ENCODE results near the gene F10. TPM values are rescaled to one million over a fixed set of nuclear protein-coding genes. Genes with fewer than 3 reads are reported as not detected.

Gene F10
- total and polyA plus RNA-seq, 2 donors (not counting 1 experiment from before 2014, with no cell fraction given): not detected

- no peak for ATAC-seq (ENCODE audit: low read depth)
- Histone ChIP-seq H3K9ac (ENCODE audit: low read length) (no peak overlapping the region), H2AFZ (ENCODE audit: insufficient read depth, low read depth, low read length, poor library complexity, severe bottlenecking) (no peak overlapping the region), H4K20me1 (ENCODE audit: control insufficient read depth, insufficient read depth, low read length, poor library complexity, severe bottlenecking) (no peaks in the 10 kb centered on the region), H3K27me3 (replicated peaks in 1 of 4; ENCODE audit: control extremely low read depth in 1 of 4, control insufficient read depth in 3 of 4, insufficient read depth in 4 of 4, low read length in 3 of 4) (peaks cover 0 to 3% (median 0%) of the 10 kb centered on the region in 4 experiments), H3K27ac (ENCODE audit: low read length in 2 of 2) (no peak overlapping the region), H3K79me2 (ENCODE audit: control insufficient read depth, insufficient read depth, low read length) (no peaks in the 10 kb centered on the region), H3K36me3 (replicated peaks in 1 of 2; ENCODE audit: control extremely low read depth in 1 of 2, control insufficient read depth in 1 of 2, extremely low read depth in 1 of 2, insufficient read depth in 2 of 2, low read length in 1 of 2) (no peaks in the 10 kb centered on the region), H3K4me3 (ENCODE audit: control extremely low read depth in 1 of 5, extremely low read depth in 1 of 5, insufficient read depth in 1 of 5, low read depth in 2 of 5, low read length in 4 of 5) (no peak overlapping the region), H3K9me3 (ENCODE audit: control extremely low read depth in 1 of 3, control insufficient read depth in 2 of 3, insufficient read depth in 1 of 3, low read length in 2 of 3) (peaks cover 0 to 5% (median 0%) of the 10 kb centered on the region in 3 donors), H3K4me2 (replicated peaks; ENCODE audit: low read depth, low read length, poor library complexity, severe bottlenecking) (no peak overlapping the region), H3K4me1 (ENCODE audit: control insufficient read depth in 2 of 2, insufficient read depth in 2 of 2, low read length in 2 of 2) (no peaks in the 10 kb centered on the region)
- Mint-ChIP-seq H3K4me3 (no peak overlapping the region), H3K27ac (no peak overlapping the region), H3K27me3 (peaks cover 4% of the 10 kb centered on the region), H3K9me3 (ENCODE audit: insufficient read depth) (no peaks in the 10 kb centered on the region), H3K4me1 (no peaks in the 10 kb centered on the region)
- DNase-seq: no peak
- intact Hi-C loops (cut with micrococcal nuclease): no loop called here
- POLR2A ChIA-PET: no interaction called here
- TF ChIP-seq CTCF (IDR thresholded peaks at IDR 0.05): no peak
- no peak for TF ChIP-seq EZH2 (IDR thresholded peaks at IDR 0.05; ENCODE audit: borderline replicate concordance, insufficient read depth, low read depth, low read length, poor library complexity, severe bottlenecking)
- CTCF ChIA-PET: no interaction called here
- WGBS (ENCODE audit: insufficient coverage): 90% methylated on average over 12 of the region's 12 CpGs
Observed at GRCh38 chr13:113102727-113103126, 19.9 kb upstream of the F10 start.

GRCh38 chr13:113103646-113104045 lies 19.0 kb upstream of the F10 start:
- POLR2A ChIA-PET: no interaction called here
- Mint-ChIP-seq H3K9me3 (ENCODE audit: insufficient read depth) (no peaks in the 10 kb centered on the region), H3K4me1 (no peaks in the 10 kb centered on the region), H3K4me3 (no peak overlapping the region), H3K27me3 (peaks cover 4% of the 10 kb centered on the region), H3K27ac (no peak overlapping the region)
- H2AFZ ChIP-seq (ENCODE audit: insufficient read depth, low read depth, low read length, poor library complexity, severe bottlenecking): no peak overlapping the region
- H3K27me3 ChIP-seq (replicated peaks in 1 of 4; ENCODE audit: control extremely low read depth in 1 of 4, control insufficient read depth in 3 of 4, insufficient read depth in 4 of 4, low read length in 3 of 4): peaks cover 0 to 3% (median 0%) of the 10 kb centered on the region in 4 experiments
- no peak for ATAC-seq (ENCODE audit: low read depth)
- H4K20me1 ChIP-seq (ENCODE audit: control insufficient read depth, insufficient read depth, low read length, poor library complexity, severe bottlenecking): no peaks in the 10 kb centered on the region
- TF ChIP-seq EZH2 (IDR thresholded peaks at IDR 0.05; ENCODE audit: borderline replicate concordance, insufficient read depth, low read depth, low read length, poor library complexity, severe bottlenecking) (no peak), CTCF (IDR thresholded peaks at IDR 0.05) (no peak)
- H3K79me2 ChIP-seq (ENCODE audit: control insufficient read depth, insufficient read depth, low read length): no peaks in the 10 kb centered on the region
- no peak overlapping the region for H3K9ac ChIP-seq (ENCODE audit: low read length)
- H3K4me2 ChIP-seq (replicated peaks; ENCODE audit: low read depth, low read length, poor library complexity, severe bottlenecking): no peak overlapping the region
- no peak overlapping the region for H3K27ac ChIP-seq (ENCODE audit: low read length in 2 of 2)
- intact Hi-C loops (cut with micrococcal nuclease): no loop called here
- 80% methylated on average over 9 of the region's 9 CpGs for WGBS (ENCODE audit: insufficient coverage)
- H3K36me3 ChIP-seq (replicated peaks in 1 of 2; ENCODE audit: control extremely low read depth in 1 of 2, control insufficient read depth in 1 of 2, extremely low read depth in 1 of 2, insufficient read depth in 2 of 2, low read length in 1 of 2): no peaks in the 10 kb centered on the region
- no peak overlapping the region for H3K4me3 ChIP-seq (ENCODE audit: control extremely low read depth in 1 of 5, extremely low read depth in 1 of 5, insufficient read depth in 1 of 5, low read depth in 2 of 5, low read length in 4 of 5)
- no peak for DNase-seq
- CTCF ChIA-PET: no interaction called here
- no peaks in the 10 kb centered on the region for H3K4me1 ChIP-seq (ENCODE audit: control insufficient read depth in 2 of 2, insufficient read depth in 2 of 2, low read length in 2 of 2)
- peaks cover 0 to 5% (median 0%) of the 10 kb centered on the region in 3 donors for H3K9me3 ChIP-seq (ENCODE audit: control extremely low read depth in 1 of 3, control insufficient read depth in 2 of 3, insufficient read depth in 1 of 3, low read length in 2 of 3)
